K562 (cell line): ENCODE results near the gene ZNF586. TPM values are rescaled to one million over a fixed set of nuclear protein-coding genes. Genes with fewer than 3 reads are reported as not detected.
A peak's percentile ranks its signal among the peaks of the same experiment; 100 is the strongest.

Experiments
- ATAC-seq: fragments of 200-7000 bp; cut with Tn5 transposase; 3 replicates; pipeline ENCODE4 v1.9.1; 2020; ENCODE audit warnings: moderate library complexity
- BruUV-seq: library from RNA; stranded (reverse); fragments of 400-500 nt; replicated peaks from 2 replicates; lab custom pipeline; 2021; lab: Mats Ljungman, UMichigan
- CTCF ChIA-PET: fragments of 300-600 bp; formaldehyde crosslinking; extraction: SDS; loops from one replicate; lab custom pipeline; 2021; ENCODE audit warnings: low intra/inter-chr PET ratio; lab: Yijun Ruan, JAX
- POLR2A ChIA-PET: fragments of 300-600, 350-650 bp; sonication (Branson Sonifier 250); formaldehyde crosslinking; extraction: SDS; loops from one replicate; lab custom pipeline; 2021; ENCODE audit warnings: antibody characterized with exemption, inconsistent platforms; lab: Yijun Ruan, JAX
- DNase-seq, 4 experiments: peaks; one replicate each; pipeline versions ENCODE4 v3.0.0 to v3.0.0-alpha.2; 2011 to 2018; ENCODE audit warnings: low spot score in 3 of 4, mixed read lengths in 3 of 4; ENCODE audit errors: extremely low read depth in 1 of 4
- FAIRE-seq: peaks from 2 replicates; lab custom pipeline; 2011; peaks lifted over from hg19 to GRCh38; lab: Jason Lieb, UNC
- H2AFZ ChIP-seq: 2 replicates; pipeline ENCODE4 v1.6.0; 2011; ENCODE audit warnings: low read depth, low read length, control low read depth, inconsistent platforms
- H3K27ac ChIP-seq: fragments of 200-600 bp; 3 replicates; pipeline ENCODE4 v1.8.0; 2011; ENCODE audit warnings: low read depth, mild to moderate bottlenecking, control low read depth, inconsistent platforms, low read length, moderate library complexity, mixed read lengths; ENCODE audit errors: extremely low read depth
- H3K27me3 ChIP-seq, 2 experiments: fragments of 300-600 bp in 1 of 2; 2 replicates in 1 of 2; 3 replicates in 1 of 2; pipeline versions ENCODE4 v1.6.0 to v1.8.0; 2011; ENCODE audit warnings: inconsistent platforms in 2 of 2, low read length in 2 of 2, mild to moderate bottlenecking in 1 of 2, mixed read lengths in 1 of 2, moderate library complexity in 1 of 2; ENCODE audit not compliant: control insufficient read depth in 2 of 2, insufficient read depth in 2 of 2
- H3K36me3 ChIP-seq: fragments of 300-600 bp; 3 replicates; pipeline ENCODE4 v1.8.0; 2011; ENCODE audit warnings: mild to moderate bottlenecking, low read length, inconsistent platforms; ENCODE audit not compliant: control insufficient read depth, insufficient read depth
- H3K4me1 ChIP-seq, 2 experiments: fragments of 200-600 bp in 1 of 2; replicated peaks in 1 of 2; 2 replicates in 1 of 2; 3 replicates in 1 of 2; pipeline versions ENCODE4 v1.5.1 to v1.8.0; 2011; ENCODE audit warnings: inconsistent platforms in 2 of 2, low read length in 2 of 2, mild to moderate bottlenecking in 1 of 2, mixed read lengths in 1 of 2, moderate library complexity in 1 of 2; ENCODE audit not compliant: control insufficient read depth in 2 of 2, insufficient read depth in 2 of 2
- H3K4me2 ChIP-seq: 2 replicates; pipeline ENCODE4 v1.6.1; 2011; ENCODE audit warnings: low read length, control low read depth, inconsistent platforms, mixed read lengths; ENCODE audit not compliant: insufficient read depth
- H3K4me3 ChIP-seq: fragments of 200-600 bp; sonication (generic), shearing (Covaris generic); 2 replicates; pipeline ENCODE4 v1.5.1; 2016; ENCODE audit warnings: control low read depth, inconsistent platforms
- H3K79me2 ChIP-seq: fragments of 200-600 bp; 3 replicates; pipeline ENCODE4 v1.8.0; 2011; ENCODE audit warnings: low read length, inconsistent platforms; ENCODE audit not compliant: control insufficient read depth, insufficient read depth
- H3K9ac ChIP-seq, 2 experiments: 2 replicates each; pipeline versions ENCODE4 v1.6.0 to v1.6.1; 2011; ENCODE audit warnings: low read depth in 2 of 2, low read length in 2 of 2, control low read depth in 1 of 2, inconsistent platforms in 1 of 2, mild to moderate bottlenecking in 1 of 2, mixed read lengths in 1 of 2; ENCODE audit not compliant: insufficient read depth in 1 of 2
- H3K9me1 ChIP-seq: one replicate; pipeline ENCODE4 v1.6.0; 2011; ENCODE audit warnings: inconsistent platforms, mild to moderate bottlenecking, low read length, moderate library complexity; ENCODE audit not compliant: control insufficient read depth, insufficient read depth
- H3K9me3 ChIP-seq: replicated peaks from 2 replicates; pipeline ENCODE4 v1.5.1; 2011; ENCODE audit warnings: low read depth, low read length, inconsistent platforms; ENCODE audit not compliant: control insufficient read depth, insufficient read depth
- H4K20me1 ChIP-seq: replicated peaks from 2 replicates; pipeline ENCODE4 v1.6.1; 2011; ENCODE audit warnings: low read length, inconsistent platforms, mixed read lengths; ENCODE audit not compliant: control insufficient read depth, insufficient read depth
- CEBPG ChIP-seq, 3 experiments: fragments of 200-800 bp in 1 of 3; sonication (Bioruptor generic) in 1 of 3; sonication (generic) in 1 of 3; formaldehyde crosslinking in 1 of 3; IDR thresholded peaks in 2 of 3; conservative IDR thresholded peaks in 1 of 3; 2 replicates each; pipeline versions ENCODE4 v1.6.1 to v1.8.0; 2016 to 2022; ENCODE audit warnings: missing compliant biosample characterization in 2 of 3, missing genetic modification characterization in 2 of 3, mild to moderate bottlenecking in 1 of 3, missing genetic modification reagents in 1 of 3
- MTA2 ChIP-seq: fragments of 450-650 bp; IDR thresholded peaks from 2 replicates; pipeline ENCODE4 v1.6.1; 2016; ENCODE audit warnings: low read depth
- NFE2L1 ChIP-seq: fragments of 450-650 bp; IDR thresholded peaks from 2 replicates; pipeline ENCODE4 v1.6.1; 2016; ENCODE audit warnings: missing genetic modification characterization, low read depth, mild to moderate bottlenecking, missing compliant biosample characterization, moderate library complexity, borderline replicate concordance
- TAF9B ChIP-seq: fragments of 450-650 bp; IDR thresholded peaks from 2 replicates; pipeline ENCODE4 v1.6.1; 2018; ENCODE audit warnings: mild to moderate bottlenecking; ENCODE audit not compliant: partially characterized antibody
- in situ Hi-C: fragments of 300-500 bp; cut with MboI; formaldehyde crosslinking; loops from 4 replicates; pipeline ENCODE4 v1.15.0; 2018; ENCODE audit warnings: inconsistent platforms, mixed read lengths
- intact Hi-C: fragments of 100-400 bp; cut with micrococcal nuclease; formaldehyde crosslinking; loops from 2 replicates; pipeline ENCODE4 v1.14.2; 2022
- polyA plus RNA-seq, 8 experiments: library from polyadenylated mRNA; depleted of rRNA in 4 of 8; stranded (reverse) in 5 of 8; unstranded in 3 of 8; fragments of >200 nt; fragmentation: Nextera tagmentation in 2 of 8; fragmentation: Illumina TruSeq in 1 of 8; extraction: Ambion mirVana in 2 of 8; extraction: Trizol in 1 of 8; gene quantifications; 2 replicates each; pipeline versions ENCODE4 v1.2.1 to v1.2.3, GENCODE V29; 2011 to 2014; ENCODE audit warnings: inconsistent platforms in 1 of 8, missing spikeins in 1 of 8
- total RNA-seq, 7 experiments: library from RNA; depleted of rRNA in 6 of 7; stranded (reverse); fragments of >200 nt in 6 of 7; fragmentation: Illumina TruSeq in 2 of 7; extraction: Trizol in 2 of 7; gene quantifications; 2 replicates each; pipeline versions ENCODE4 v1.2.1 to v1.2.3, GENCODE V29; 2011 to 2021; ENCODE audit warnings: low replicate concordance in 1 of 7
- TF ChIP-seq, protein P1 (sequence below): fragments of 250-450 bp; sonication (Bioruptor Pico); IDR thresholded peaks from 2 replicates; pipeline ENCODE4 v1.4.0; 2020
- TF ChIP-seq, protein P2 (sequence below): sonication (generic); formaldehyde crosslinking; IDR thresholded peaks from 2 replicates; pipeline ENCODE4 v1.8.0; 2023; ENCODE audit warnings: missing genetic modification reagents, mild to moderate bottlenecking, borderline replicate concordance

The ZNF586 gene
- total and polyA plus RNA-seq, 9 of the 15 experiments (the other 6 are each of a cell fraction or from before 2014, with no cell fraction given) = 2.5 to 12.6 (median 8.4) TPM

DNA sequence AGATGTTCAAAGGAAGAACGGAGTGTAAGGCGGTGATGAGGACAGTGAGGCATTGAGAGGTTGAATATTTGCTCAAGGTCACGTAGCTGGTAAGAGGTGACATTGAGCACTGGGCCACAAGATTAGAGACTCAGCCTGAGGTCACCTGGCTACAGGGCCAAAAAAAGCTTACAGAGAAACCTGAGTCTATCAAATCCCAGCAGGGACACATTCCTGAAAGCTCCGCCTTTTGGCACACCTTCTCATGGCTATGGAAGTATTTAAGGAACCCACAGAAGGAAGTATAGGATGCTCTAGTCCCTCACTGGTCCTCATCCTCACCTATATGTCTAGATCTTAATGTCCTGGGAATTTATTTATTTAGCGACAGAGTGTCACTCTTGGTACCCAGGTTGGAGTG lies 17.4 kb downstream of the ZNF586 start (continued):
- no peak for TF ChIP-seq MTA2
- TF ChIP-seq, protein P1, sequence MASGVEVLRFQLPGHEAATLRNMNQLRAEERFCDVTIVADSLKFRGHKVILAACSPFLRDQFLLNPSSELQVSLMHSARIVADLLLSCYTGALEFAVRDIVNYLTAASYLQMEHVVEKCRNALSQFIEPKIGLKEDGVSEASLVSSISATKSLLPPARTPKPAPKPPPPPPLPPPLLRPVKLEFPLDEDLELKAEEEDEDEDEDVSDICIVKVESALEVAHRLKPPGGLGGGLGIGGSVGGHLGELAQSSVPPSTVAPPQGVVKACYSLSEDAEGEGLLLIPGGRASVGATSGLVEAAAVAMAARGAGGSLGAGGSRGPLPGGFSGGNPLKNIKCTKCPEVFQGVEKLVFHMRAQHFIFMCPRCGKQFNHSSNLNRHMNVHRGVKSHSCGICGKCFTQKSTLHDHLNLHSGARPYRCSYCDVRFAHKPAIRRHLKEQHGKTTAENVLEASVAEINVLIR (CRISPR knock-in tag) = no peak
- TF ChIP-seq, protein P2, sequence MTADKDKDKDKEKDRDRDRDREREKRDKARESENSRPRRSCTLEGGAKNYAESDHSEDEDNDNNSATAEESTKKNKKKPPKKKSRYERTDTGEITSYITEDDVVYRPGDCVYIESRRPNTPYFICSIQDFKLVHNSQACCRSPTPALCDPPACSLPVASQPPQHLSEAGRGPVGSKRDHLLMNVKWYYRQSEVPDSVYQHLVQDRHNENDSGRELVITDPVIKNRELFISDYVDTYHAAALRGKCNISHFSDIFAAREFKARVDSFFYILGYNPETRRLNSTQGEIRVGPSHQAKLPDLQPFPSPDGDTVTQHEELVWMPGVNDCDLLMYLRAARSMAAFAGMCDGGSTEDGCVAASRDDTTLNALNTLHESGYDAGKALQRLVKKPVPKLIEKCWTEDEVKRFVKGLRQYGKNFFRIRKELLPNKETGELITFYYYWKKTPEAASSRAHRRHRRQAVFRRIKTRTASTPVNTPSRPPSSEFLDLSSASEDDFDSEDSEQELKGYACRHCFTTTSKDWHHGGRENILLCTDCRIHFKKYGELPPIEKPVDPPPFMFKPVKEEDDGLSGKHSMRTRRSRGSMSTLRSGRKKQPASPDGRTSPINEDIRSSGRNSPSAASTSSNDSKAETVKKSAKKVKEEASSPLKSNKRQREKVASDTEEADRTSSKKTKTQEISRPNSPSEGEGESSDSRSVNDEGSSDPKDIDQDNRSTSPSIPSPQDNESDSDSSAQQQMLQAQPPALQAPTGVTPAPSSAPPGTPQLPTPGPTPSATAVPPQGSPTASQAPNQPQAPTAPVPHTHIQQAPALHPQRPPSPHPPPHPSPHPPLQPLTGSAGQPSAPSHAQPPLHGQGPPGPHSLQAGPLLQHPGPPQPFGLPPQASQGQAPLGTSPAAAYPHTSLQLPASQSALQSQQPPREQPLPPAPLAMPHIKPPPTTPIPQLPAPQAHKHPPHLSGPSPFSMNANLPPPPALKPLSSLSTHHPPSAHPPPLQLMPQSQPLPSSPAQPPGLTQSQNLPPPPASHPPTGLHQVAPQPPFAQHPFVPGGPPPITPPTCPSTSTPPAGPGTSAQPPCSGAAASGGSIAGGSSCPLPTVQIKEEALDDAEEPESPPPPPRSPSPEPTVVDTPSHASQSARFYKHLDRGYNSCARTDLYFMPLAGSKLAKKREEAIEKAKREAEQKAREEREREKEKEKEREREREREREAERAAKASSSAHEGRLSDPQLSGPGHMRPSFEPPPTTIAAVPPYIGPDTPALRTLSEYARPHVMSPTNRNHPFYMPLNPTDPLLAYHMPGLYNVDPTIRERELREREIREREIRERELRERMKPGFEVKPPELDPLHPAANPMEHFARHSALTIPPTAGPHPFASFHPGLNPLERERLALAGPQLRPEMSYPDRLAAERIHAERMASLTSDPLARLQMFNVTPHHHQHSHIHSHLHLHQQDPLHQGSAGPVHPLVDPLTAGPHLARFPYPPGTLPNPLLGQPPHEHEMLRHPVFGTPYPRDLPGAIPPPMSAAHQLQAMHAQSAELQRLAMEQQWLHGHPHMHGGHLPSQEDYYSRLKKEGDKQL = no peak

DNA sequence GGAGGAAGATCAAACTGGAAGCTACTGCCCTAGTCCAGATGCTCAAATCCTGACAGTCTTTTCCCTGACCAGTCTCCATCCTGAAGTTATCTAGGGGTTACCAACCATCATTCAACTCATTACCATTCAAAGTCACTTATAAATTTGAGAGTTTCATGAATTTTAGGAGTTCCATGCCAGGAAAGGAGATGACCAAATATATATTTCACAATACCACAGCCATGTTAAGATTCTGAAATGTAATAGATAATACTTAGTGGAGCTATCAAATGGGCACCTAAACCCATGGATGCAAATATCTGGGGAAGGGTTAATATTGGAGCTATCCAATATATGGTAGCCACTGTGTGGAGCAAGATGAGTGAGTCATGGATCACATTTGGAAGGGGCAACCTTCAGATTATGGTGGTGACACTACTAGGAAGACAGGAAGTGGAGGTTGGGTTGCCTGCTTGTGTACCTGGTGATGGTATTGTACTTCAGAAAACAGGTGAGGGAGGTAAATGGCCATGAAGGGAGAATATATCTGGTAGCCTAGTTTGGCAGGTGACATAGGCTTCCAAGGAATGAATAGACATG lies 18.7 kb downstream of the ZNF586 start:
- no peaks in the 10 kb centered on the region; the same call in 2 of the 3 replicates for H3K79me2 ChIP-seq
- no peak overlapping the region for H3K27ac ChIP-seq
- no peak overlapping the region for H3K4me3 ChIP-seq
- BruUV-seq = TSS peak; percentile 10
- DNase-seq (no peak), FAIRE-seq (no peak), ATAC-seq (no peak)
- H4K20me1 ChIP-seq = no peaks in the 10 kb centered on the region
- peaks cover 2% of the 10 kb centered on the region for H3K9me3 ChIP-seq
- in situ Hi-C loops = no loop called here
- no peak overlapping the region for H2AFZ ChIP-seq
- ChIA-PET POLR2A (no interaction called here), CTCF (interaction anchor here (0.6 kb wide), 1 partner anchor 154 kb away, joined by 3 read pairs; no protein-coding TSS in a partner anchor)
- H3K9me1 ChIP-seq = no peaks in the 10 kb centered on the region
- no peaks in the 10 kb centered on the region for H3K27me3 ChIP-seq
- TF ChIP-seq CEBPG (CRISPR knock-in tag; IDR thresholded peaks at IDR 0.05) (no peak), CEBPG (tag; conservative IDR thresholded peaks at IDR 0.05 in 1 of 2, IDR thresholded peaks at IDR 0.05 in 1 of 2) (peak in 1 of 2 experiments; percentile 13; a peak in 1 of 4 replicates), TAF9B (no peak), NFE2L1 (tag) (no peak)
- intact Hi-C loops = no loop called here
- H3K36me3 ChIP-seq = peaks cover 21% of the 10 kb centered on the region; the same call in 2 of the 3 replicates
- no peak overlapping the region for H3K4me2 ChIP-seq
- no peaks in the 10 kb centered on the region for H3K4me1 ChIP-seq
- no peak overlapping the region for H3K9ac ChIP-seq
